HG03442 (cell line): ENCODE data around the gene C9orf43.
"Not testable (repeated sequence)": the region's sequence is repeated elsewhere in the genome, so short reads cannot be mapped to it uniquely, and the experiment has no call there.

Experiments used
- ATAC-seq: cut with Tn5 transposase; IDR thresholded peaks from one replicate; pipeline ENCODE4 v1.9.1; 2021; ENCODE audit warnings: mild to moderate bottlenecking, moderate library complexity; ENCODE audit not compliant: unreplicated experiment

The C9orf43 gene, protein sequence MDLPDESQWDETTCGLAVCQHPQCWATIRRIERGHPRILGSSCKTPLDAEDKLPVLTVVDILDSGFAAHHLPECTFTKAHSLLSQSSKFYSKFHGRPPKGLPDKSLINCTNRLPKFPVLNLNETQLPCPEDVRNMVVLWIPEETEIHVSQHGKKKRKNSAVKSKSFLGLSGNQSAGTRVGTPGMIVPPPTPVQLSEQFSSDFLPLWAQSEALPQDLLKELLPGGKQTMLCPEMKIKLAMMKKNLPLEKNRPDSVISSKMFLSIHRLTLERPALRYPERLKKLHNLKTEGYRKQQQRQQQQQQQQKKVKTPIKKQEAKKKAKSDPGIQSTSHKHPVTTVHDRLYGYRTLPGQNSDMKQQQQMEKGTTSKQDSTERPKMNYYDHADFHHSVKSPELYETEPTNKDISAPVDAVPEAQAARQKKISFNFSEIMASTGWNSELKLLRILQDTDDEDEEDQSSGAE

DNA sequence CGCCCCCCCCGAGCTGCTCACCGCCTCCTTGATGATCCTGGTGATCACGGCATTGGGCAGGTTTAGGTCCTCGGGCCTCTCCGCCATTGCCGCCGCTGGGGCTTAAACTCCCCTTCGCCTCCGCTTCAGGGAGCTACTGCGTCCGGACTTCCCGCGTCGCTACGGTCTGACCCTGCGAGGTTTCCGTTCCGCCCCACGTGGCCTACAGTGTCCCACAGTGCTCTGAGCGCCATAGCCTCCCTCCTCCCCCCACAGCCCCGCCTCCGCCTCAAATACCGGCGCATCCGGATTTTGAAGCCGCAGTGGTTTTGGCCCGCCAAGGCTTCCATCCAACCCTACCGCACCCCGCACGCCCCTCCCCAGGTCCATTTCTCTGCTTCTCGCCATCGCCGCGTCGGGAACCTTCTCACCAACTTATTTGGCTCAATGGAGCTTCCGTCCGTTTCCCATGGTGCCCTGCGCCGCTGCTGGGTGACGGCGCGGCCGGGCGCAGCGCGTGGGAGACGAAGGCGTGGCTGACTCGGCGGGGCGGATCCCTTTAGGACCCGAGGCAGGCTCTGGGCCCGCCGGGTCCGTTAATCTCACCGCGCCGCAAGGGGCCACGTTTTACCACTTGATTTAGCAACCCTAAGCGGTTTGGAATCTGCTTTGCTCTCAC, at the start of gene C9orf43, which contains the start of gene POLE3:
Gene C9orf43, plus strand, starts transcription at position 541 of the 658 bp plus-strand sequence. CDS start 2,747 bp downstream, outside the sequence.
Gene POLE3, minus strand, starts transcription at position 469 of the 658 bp plus-strand sequence. Its CDS starts 382 bp downstream, at position 87.
- peak; percentile 92 for ATAC-seq

DNA sequence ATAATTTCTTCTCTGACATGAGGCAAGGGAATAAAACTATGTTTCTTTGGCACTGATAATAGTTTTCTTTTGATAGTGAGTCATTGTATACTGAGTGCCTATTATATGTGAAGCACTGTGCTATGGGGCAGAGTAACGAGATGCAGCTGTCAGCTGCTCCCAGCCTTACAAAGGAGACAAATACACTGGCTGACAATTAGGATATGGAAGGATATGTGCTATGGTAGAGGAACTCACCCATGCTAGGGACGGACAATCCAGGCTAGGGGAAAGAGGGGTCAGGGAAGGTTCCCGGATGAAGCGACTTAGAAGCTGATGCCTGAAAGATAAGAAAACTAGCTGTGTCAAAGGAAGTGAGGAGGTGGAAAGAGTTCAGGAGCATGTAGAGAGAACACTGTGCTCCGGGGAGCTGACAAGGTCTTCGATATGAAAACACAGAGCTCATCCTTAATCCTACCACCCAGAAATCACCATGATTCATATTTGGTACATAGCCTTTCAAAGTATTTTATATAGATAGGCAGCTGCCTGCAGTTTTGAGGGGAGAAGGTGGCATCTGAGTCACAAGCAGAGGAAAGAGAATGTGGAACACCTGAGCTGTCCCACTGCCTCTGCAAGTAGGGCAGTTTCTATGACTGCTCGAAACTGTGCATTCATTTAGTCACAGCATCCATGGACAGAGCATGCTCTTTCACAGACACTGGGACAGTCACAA, 49.1 kb upstream of the C9orf43 start:
- ATAC-seq, result no peak

DNA sequence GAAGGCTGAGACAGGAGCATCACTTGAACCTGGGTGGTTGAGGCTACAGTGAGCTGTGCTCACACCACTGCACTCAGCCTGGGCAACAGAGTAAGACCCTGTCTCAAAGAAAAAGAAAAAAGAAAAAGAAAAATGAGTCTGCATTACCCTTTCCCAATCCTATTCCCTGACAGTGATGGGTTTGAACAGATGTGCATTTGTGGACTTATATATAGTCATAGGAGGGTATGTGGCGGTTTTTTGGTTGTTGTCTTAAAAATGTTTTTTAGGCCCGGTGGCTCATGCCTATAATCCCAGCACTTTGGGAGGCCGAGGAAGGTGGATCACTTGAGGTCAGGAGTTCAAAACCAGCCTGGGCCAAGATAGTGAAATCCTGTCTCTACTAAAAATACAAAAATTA, 47.2 kb upstream of the C9orf43 start:
- ATAC-seq, result no peak

DNA sequence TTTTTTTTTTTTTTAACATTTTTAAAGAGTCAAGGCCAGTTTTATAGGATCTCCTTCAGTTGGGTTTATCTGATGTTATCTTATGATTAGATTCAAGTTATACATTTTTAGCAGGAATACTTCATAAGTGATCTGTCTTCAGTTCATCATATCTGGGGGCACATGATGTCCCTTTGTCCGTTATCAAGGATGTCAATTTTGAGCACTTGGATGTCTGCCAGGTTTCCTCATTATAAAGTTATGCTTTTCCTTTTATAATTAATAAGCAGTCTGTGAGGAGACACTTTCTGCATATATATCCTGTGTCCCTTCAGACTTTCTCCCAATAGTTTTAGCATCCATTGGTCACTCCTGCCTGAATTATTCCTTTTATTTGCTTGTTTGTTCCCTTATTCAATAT, 45.6 kb upstream of the C9orf43 start:
- ATAC-seq, result no peak

DNA sequence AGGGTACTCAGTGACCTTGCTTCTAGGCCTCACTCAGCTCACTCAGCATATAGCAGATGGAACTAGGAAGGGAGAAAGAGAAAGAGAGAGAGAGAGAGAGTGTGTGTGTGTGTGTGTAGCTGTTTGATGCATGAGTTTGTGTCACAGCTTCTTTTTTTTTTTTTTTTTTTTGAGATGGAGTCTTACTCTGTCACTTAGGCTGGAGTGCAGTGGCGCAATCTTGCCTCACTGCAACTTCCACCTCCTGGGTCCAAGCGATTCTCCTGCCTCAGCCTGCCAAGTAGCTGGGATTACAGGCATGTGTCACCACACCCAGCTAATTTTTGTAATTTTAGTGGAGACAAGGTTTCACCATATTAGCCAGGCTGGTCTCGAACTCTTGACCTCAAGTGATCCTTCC, 44.9 kb upstream of the C9orf43 start:
- ATAC-seq, result not testable (repeated sequence)

DNA sequence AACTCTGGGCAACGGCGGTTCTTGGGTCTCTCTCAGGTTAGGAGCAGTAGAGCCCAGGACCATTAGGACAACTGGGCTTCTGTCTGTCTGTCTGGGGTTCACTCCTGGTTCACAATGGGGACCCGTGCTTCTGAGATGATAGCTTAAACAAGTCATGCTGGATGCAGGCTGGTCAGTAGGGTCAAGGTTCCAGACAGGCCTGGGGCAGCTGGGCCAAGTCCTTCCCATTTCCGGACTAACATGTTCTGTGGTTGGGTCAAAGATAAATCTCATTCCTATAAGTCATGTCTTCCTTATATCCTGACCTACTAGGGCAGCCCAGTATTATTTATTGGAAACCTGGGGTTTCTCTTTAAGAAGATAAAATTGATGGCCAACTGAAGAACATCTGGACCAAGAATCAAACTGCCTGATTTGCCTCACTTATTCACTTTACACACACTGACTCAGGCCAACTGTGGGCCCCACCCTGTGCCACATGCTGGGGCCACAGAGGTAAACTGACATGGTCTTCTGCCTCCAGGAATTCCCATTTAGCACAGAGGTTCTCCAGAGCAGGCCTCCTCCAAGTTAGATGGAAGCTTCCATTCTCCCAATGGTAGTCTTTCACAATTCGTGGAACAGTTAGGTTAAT, 42.1 kb upstream of the C9orf43 start:
- ATAC-seq, result no peak

DNA sequence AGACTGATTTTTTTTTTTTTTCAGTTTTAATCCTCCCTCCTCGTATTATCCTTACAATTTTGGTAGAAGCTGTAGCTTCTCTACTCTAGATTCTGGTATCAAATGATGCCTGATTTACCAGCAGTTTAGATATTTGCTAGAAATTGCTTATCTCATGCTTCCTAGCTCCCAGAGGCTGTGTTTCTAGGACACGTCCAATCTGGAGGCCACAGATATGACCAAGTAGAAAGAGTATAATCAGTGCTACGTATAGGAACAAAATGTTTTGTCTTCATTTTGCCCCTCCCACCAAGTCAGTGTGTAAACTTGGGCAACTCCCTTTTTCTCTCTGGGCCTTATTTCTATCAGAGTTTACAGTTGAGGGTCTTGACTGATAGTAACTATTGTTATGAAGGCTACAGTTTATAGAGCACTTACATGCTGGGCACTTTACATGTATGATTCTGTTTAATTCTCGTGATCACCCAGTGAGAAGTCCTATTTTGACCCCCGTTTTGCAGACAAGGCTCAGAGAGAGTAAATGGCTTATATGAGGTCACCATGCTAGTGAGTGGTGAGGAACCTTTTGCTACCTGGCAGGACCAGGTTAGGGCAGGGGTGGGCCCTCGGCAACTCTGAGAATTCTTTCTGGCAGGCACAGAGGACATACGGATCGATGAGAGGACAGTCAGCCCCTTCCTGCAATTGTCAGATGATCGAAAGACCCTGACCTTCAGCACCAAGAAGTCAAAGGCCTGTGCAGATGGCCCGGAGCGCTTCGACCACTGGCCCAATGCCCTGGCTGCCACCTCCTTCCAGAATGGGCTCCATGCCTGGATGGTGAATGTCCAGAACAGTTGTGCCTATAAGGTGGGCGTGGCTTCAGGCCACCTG, 41.3 kb upstream of the C9orf43 start:
- no peak for ATAC-seq

DNA sequence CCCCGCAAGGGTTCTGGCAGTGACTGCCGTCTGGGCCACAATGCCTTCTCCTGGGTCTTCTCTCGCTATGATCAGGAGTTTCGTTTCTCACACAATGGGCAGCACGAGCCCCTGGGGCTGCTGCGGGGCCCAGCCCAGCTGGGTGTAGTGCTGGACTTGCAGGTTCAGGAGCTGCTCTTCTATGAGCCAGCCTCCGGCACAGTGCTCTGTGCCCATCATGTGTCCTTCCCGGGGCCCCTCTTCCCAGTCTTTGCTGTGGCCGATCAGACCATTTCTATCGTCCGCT, 40.7 kb upstream of the C9orf43 start:
- ATAC-seq, result no peak

DNA sequence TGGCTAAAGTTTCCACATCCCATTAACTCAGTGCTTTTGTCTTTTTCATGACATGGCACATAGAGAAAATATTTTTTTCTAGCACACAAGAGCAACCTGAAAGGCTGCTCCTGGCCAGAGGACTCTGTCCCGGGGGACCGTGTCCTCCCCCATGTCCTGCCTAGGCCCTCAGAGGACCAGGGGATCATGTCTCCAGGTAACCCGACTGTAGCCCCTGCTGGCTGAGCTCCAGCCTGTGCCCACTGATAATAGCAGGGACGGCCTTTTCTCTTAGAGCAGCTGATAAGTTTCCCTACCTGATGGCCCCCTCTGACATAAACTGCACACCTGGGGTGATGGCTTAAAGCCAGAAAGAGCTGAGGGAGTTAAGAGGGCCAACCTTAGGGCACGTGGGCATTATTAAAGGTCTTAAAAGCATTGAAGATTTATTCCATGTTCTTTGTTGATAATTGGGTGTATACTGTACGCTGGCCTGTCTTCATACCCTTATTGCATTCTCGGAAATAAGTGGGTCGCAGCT, 39.7 kb upstream of the C9orf43 start:
- ATAC-seq, result no peak

DNA sequence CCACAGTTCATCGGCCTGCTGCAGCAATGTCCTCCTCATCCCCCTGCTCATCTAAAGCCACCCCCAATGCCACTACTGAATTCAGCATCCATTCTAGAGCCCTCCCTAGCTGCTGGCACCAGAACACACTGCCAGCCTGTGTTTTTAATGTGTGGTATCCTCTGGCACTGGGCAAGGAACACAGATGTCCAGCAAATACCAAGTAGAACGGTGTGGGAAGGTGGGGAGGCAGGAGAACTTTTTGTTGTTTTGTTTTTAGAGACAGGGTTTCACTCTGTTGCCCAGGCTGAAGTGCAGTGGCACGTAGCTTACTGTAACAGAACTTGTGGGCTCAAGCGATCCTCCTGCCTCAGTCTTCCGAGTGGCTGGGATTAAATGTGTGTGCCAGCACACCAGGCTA, 38.5 kb upstream of the C9orf43 start:
- no peak for ATAC-seq

DNA sequence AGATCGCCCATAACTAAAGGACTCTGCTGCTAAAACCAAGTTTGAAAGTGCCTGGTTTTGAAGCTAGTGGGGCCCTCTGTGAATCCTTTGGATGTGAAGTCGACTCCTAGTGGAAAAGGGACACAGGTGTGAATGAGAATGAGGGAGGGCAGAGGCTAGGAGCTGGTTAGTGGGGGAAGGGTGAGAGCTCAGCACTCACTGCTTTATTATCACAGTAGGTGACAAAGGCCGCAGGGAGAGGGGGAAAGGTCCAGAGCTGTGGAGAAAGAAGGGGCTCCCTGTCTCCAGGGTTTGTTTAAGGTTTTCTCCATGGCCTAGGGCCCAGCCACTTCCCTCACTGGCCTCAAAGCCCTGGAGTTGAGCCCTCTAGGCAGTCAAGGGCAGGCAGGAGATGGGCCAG, 37.3 kb upstream of the C9orf43 start:
- ATAC-seq, result no peak

DNA sequence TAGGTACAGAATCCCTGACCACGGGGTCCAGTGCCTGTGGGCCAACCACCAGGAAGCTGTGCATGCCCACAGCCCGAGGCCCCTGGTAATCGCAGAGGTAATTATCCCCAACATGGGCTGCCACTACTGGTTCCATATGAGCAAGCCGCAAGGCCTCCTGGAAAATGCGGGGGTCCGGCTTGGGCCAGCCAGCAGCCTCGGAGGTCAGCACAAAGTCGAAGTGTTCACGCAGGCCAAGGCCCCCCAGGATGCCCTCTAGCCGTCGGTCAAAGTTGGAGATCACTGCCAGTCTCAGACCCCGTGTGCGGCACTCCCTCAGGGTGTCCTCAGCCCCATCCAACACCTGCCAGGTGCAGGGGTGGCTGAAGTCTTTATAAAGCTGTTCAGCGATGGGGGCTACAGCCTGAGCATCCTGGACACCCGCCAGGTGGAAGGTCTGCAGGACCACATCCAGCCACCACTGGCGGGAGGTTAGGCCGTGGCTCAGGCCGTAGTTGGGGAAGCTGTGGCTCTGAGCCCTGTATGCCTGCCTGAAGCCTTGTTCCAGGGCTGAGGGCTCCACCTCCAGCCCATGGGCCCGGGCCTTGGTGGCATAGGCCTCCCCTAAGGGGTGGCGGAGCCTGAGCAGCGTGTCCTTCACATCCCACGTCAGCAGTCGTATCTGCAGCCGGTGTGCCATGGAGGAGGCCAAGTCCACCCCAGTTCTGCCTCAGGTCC, 36.7 kb upstream of the C9orf43 start:
- no peak for ATAC-seq

DNA sequence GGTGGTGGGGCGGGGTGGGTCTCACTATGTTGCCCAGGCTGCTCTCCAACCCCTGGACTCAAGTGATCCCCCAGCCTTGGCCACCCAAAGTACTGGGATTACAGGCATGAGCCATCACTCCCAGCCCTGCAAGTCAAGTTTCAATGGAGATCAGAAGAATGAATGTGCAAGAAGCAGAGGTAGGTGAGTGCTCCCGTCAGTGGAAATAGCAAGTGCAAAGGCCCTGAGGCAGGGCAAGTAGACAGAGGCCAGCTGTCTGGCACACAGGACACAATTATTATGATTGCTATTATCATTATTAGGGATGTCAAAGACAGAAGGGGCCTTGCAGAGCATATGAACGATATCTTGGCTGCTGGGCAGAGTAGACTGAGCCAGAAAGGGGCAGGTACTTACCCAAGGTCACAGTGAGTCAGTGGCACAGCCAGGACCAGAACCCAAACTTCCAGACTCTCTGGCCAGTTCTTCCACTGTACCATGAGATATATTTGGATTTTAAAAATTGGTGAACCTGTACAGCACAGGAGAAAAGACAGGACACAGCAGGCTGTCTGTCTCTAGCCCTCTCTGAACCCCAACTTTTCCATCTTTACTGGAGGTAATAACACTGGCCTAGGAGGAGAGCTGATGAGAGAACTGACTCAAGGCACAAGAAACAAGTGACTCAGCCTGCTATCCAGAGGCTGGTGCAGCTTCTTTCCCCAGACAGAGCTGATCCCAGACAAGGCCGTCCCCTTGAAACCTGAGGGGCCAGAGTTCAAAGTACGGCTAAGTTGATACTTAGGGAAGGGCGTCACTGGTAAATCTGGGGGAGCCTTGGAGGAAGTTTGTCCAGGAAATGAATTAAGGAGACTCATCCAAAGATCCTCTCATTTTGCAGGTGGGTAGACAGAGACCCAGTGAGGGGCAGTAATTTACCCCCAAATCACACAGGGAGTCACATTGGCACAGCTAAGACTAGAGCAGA, 35.2 kb upstream of the C9orf43 start:
- ATAC-seq, result no peak

DNA sequence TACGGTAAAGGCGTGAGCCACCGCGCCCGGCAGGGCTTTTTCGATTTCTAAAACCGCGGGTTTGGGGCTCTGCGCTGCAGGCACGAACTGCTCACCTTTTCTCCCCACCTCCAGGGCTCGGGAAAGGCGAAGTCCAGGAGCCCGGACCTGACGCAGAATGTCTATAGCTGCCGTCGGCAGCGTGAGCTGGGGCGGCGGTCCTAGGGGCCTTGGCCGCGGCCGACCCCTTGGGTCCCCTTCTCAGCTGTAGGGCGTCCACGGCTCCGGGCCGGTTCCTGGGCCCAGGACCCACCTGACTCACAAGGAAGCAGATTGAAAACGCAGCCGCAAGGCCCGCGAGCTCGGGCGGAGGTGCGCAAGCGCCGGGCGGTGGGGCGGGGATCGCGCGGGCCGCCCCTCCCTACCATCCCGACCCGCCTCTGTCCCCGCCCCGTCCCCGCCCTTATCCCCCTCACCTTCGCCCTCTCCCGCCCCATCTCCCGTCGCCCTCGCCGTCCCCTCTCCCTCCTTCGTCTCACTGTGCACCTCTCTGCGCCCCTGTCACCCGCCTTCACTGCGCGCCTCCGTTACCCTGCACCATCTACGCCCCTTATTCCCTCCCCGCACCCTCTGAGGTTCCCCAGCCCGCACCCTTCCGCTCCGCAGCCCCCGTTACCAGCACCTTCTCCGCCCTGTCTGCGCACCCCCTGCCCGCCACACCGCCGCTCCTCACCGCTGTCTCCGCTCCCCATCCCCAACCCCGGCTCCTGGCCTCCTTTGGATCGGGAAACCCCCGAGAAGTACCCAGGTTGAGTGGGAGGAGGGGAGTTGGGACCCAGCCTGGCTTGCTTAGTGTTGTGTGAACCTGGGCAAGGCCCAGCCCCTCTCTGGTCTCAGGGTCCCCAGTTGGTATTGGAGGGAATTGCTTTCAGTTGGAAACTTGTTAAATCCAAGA, 33.6 kb upstream of the C9orf43 start, which contains the start of gene HDHD3:
Gene HDHD3, minus strand, starts transcription at position 353 of the 934 bp plus-strand sequence. CDS start 2,632 bp downstream, outside the sequence.
- peak; percentile 77 for ATAC-seq

DNA sequence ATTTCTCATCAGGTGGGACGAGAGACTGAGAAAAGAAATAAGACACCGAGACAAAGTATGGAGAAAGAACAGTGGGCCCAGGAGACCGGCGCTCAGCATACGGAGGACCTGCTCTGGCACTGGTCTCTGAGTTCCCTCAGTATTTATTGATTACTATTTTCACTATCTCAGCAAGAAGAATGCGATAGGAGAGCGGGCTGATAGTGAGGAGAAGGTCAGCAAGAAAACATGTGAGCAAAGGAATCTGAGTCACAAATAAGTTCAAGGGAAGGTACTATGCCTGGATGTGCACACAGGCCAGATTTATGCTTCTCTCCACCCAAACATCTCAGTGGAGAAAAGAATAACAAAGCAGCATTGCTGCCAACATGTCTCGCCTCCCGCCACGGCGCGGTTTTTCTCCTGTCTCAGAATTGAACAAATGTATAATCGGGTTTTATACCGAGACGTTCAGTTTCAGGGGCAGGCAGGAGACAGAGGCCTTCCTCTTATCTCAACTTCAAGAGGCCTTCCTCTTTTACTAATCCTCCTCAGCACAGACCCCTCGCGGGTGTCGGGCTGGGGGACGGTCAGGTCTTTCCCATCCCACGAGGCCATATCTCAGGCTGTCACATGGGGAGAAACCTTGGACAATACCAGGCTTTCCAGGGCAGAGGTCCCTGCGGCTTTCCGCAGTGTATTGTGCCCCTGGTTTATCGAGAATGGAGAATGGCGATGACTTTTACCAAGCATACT, 31.3 kb upstream of the C9orf43 start:
- not testable (repeated sequence) for ATAC-seq

DNA sequence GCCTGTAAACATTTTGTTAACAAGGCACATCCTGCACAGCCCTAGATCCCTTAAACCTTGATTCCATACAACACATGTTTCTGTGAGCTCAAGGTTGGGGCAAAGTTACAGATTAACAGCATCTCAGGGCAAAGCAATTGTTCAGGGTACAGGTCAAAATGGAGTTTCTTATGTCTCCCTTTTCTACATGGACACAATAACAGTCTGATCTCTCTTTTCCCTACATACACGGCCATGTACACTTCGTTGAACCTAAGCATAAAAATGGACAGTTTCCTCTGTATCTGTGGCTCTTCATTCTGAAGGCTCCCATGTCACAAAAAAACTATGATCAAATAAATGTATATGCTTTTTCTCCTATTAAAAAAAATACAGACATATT, 30.7 kb upstream of the C9orf43 start:
- ATAC-seq, result not testable (repeated sequence)
